HL-60 (cell line): ENCODE measurements around the gene NME7.

Experiments used
- DNase-seq, 2 experiments: peaks; one replicate each; pipeline ENCODE4 v3.0.0-alpha.2; 2010 to 2020; ENCODE audit warnings: low read depth in 1 of 2, low spot score in 1 of 2
- H3K27ac ChIP-seq: fragments of 250-450 bp; sonication (Bioruptor Pico); replicated peaks from 2 replicates; pipeline ENCODE4 v1.5.1; 2020; ENCODE audit warnings: mild to moderate bottlenecking, moderate library complexity
- H3K27me3 ChIP-seq: fragments of 250-450 bp; sonication (Bioruptor Pico); 2 replicates; pipeline ENCODE4 v1.5.1; 2021; ENCODE audit warnings: mild to moderate bottlenecking, moderate library complexity; ENCODE audit not compliant: insufficient read depth, poor library complexity, severe bottlenecking
- H3K4me3 ChIP-seq: replicated peaks from 2 replicates; pipeline ENCODE4 v1.5.1; 2011; ENCODE audit warnings: mild to moderate bottlenecking, control low read depth, low read length; ENCODE audit not compliant: insufficient read depth
- CTCF ChIP-seq: IDR thresholded peaks from one replicate; pipeline ENCODE4 v1.5.1; 2011; ENCODE audit warnings: low read length, control low read depth, inconsistent platforms; ENCODE audit not compliant: insufficient read depth
- GABPA ChIP-seq: IDR thresholded peaks from 2 replicates; pipeline ENCODE4 v1.6.1; 2012; ENCODE audit warnings: low read depth
- POLR2AphosphoS5 ChIP-seq: IDR thresholded peaks from 2 replicates; pipeline ENCODE4 v1.6.1; 2012; ENCODE audit warnings: low read depth
- REST ChIP-seq: IDR thresholded peaks from 2 replicates; pipeline ENCODE4 v1.6.1; 2012; ENCODE audit warnings: low read depth; ENCODE audit not compliant: insufficient replicate concordance
- SPI1 ChIP-seq: IDR thresholded peaks from 2 replicates; pipeline ENCODE4 v1.6.1; 2012; ENCODE audit warnings: low read depth, mild to moderate bottlenecking, borderline replicate concordance

NME7 gene

GRCh38 chr1:169109561-169110134 is 257.9 kb downstream of the NME7 start:
- Histone ChIP-seq H3K4me3 (no peak overlapping the region), H3K27me3 (peaks cover 16% of the 10 kb centered on the region), H3K27ac (no peak overlapping the region)
- TF ChIP-seq SPI1 (no peak), POLR2AphosphoS5 (no peak), GABPA (no peak), CTCF (no peak), REST (no peak)
- peak; percentile 34 to 39 for DNase-seq

GRCh38 chr1:169108863-169109560 is 258.6 kb downstream of the NME7 start:
- DNase-seq = no peak
- H3K27ac ChIP-seq = no peak overlapping the region
- H3K27me3 ChIP-seq = peaks cover 22% of the 10 kb centered on the region
- TF ChIP-seq GABPA (no peak), REST (no peak), CTCF (no peak), SPI1 (no peak), POLR2AphosphoS5 (no peak)
- H3K4me3 ChIP-seq = no peak overlapping the region

GRCh38 chr1:169108223-169108622 is 259.4 kb downstream of the NME7 start:
- no peak for DNase-seq
- H3K4me3 ChIP-seq = no peak overlapping the region
- no peak overlapping the region for H3K27ac ChIP-seq
- TF ChIP-seq GABPA = no peak
- TF ChIP-seq POLR2AphosphoS5 = no peak
- TF ChIP-seq CTCF = no peak
- TF ChIP-seq SPI1 = no peak
- no peak for TF ChIP-seq REST
- peaks cover 22% of the 10 kb centered on the region for H3K27me3 ChIP-seq
